ENCODE results near the gene WNT2B.

WNT2B gene

GRCh38 chr1:112530832-112531231, 22.1 kb downstream of the WNT2B start:
- no peak for DNase-seq

- no peak for DNase-seq
Measured at GRCh38 chr1:112532064-112532463, 23.3 kb downstream of the WNT2B start.

GRCh38 chr1:112533029-112533428, 24.3 kb downstream of the WNT2B start:
- DNase-seq, result no peak

DNA sequence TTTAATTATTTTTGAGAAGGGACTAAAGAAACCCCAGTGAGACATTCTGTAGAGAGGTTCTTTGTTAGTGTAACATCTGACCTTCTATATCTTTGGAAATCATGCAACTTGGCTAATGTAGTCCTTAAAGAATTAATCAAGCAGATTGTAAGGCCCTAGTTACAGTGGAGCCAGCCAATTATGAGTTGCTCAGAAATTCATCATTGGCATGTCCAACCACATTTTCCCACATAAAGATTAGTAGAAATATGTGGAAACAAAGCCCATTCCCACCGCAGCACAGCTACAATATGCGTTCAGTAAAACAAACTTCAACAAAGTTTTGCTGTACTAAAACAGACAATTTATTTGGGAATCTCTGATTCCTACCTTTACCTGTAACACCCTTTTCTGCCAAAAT, 27.8 kb downstream of the WNT2B start:
- no peak for DNase-seq

DNA sequence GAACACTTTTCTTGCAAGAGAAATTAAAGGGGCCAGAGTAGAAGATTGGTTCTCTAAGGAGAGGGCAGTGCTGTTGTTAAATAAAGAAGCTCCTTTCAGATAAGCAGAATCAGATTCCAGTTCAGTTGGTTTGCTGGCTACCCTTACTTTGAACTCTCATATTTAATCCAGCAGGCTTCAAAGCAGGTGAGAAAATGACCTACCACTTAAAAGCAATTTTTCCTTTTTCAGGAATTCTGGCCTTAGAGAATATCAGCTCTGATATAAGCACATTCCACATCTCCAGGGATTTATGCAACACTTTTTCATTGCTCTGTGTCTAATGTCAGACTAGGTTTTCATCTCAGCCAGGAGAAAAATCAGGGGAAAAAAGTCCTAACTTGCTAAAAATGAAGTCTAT, 28.7 kb downstream of the WNT2B start:
- no peak for DNase-seq

DNA sequence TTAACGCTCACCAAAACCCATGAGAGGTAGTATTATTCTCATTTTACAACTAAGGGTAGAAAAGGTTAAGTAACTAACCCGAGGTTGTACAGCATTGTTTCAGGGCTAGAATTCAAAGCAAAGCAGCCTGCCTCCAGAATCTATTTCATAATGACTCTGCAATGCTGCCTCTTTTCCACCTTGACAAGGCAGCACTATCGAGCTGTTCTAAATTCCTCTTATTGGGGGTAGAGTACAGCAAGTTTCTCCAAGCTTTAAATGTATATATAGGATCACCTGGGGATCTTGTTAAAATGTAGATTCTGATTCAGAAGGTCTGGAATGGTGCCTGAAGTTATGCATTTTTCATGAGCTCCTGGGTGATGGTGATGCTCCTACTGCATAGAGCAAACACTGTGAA, 30.1 kb downstream of the WNT2B start:
- DNase-seq, result no peak

DNA sequence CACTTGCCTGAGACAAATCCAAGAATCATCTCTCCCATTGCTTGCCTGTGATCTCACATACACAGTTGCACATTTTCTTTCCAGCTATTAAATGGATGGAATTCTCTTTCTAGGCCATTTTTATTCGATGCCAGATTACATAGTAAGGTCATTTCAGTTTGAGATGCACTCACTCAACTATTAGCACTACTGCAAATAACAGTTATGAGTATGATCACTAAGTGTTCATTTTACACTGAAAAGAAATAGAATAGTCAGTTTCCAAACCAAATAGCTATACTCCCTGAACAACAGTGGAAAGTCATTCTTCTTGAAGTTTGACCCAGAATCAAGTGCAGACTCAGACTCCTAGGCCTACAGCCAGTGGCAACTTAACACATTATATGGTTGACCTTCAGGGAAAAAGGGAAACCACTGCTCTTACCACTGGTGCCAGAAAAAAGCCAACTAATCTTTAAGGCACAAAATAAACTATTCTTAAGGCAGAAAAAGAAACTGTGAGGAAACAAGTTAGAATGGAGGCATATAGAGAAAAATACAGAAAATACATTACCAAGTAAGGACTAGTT, 31.5 kb downstream of the WNT2B start:
- no peak for DNase-seq

GRCh38 chr1:112541299-112541698, 32.5 kb downstream of the WNT2B start:
- no peak for DNase-seq

GRCh38 chr1:112542206-112542973, 33.6 kb downstream of the WNT2B start:
- no peak for DNase-seq

DNA sequence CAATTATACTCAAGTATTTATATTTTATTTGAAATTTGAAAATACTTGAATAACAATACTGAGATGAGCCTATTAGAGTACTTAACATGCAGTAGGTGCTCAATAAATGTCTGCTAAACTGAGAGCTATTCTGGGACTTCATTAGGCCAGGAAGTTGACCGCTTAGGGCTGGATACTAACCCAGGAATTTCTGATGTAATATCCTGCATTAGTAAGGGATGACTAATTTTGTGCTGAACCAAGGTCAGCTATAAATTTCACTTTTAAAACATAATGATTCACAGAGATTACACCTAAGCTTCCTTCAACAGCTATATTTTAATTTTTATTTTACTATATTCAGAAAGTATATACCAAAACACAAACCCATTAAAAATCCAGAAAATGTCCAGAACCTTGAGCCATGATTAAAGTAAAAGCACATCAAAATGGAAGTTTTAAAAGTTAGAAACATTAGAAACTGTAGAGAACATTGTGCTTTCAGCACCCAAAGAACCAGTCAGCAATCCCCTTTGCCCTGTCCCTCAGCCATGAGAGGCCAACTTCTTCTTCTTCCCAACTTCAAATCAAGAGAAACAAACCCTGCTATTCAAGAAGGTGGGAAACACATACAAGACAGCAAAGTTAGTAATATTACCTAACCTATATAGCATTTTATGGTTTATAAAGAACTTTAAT, 35.4 kb downstream of the WNT2B start:
- DNase-seq, result no peak

GRCh38 chr1:112544751-112545150, 36.0 kb downstream of the WNT2B start:
- no peak for DNase-seq

DNA sequence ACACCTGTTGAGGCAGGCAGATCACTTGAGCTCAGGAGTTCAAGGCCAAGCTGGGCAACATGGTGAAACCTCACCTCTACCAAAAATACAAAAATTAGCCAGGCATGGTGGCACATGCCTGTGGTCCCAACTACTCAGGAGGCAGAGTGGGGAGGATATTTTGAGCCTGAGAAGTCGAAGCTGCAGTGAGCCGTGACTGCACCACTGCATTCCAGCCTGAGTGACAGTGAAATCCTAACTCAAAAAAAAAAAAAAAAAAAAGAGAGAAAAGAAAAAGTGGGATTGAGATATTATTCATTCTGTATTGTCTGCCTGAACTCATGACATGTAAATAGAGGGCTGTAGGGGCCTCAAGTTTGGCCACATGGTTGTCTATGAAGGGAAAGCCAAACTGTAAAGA, 37.3 kb downstream of the WNT2B start:
- no peak for DNase-seq

DNA sequence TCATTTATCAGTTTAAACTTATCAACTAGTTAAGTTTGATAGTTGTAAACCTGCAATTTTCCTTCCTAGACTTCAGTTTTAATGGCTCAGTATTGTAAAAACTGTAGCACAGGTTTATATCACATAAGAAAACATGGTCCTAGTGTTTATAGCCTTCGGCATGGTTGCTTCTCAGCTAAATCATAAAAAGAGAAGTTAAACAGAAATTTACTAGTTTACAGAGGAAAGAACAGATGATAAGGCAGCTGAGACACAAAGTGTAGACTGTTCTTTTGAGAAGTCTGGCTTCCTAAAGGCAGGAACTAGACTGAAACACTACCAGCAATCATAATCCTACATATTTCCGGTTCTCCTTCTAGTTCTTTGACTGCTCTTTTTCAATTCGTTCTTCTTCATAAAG, 39.8 kb downstream of the WNT2B start:
- no peak for DNase-seq

GRCh38 chr1:112549590-112549989, 40.8 kb downstream of the WNT2B start:
- DNase-seq, result no peak

DNA sequence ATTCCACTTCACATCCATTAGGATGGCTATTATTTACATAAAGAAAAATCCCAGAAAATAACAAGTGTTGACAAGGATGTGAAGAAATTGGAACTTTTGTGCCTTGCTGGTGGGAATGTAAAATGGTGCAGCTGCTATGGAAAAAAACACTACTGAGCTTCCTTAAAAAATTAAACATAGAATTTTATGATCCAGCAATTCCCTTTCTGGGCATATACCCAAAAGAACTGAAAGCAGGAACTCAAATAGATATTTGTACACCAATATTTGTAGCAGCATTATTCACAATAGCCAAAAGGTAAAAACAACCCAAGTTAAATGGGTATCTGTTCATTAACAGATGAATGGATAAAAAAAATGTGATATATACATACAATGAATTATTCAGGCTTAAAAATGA, 45.6 kb downstream of the WNT2B start:
- DNase-seq, result no peak

- DNase-seq, result no peak
Measured at GRCh38 chr1:112557385-112557784, 48.6 kb downstream of the WNT2B start.

GRCh38 chr1:112558634-112559033, 49.9 kb downstream of the WNT2B start:
- no peak for DNase-seq

DNA sequence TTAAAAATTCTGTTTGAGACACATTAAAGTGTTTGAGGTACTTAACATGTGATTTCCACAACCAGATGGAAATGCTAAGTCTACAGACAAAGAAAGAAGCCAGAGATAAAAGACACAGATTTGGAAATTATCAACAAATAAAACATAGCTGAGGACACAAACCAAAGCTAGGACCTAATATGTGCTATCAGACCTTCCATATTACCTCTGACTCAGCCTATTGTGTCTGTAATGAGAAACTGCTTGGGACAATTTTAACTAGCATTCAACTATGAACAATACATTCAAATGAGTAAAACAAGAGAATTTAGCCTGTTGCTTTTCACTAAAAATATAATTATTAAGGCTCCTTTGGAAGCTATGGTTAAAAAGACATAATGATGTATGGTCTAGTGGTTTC, 54.6 kb downstream of the WNT2B start:
- DNase-seq, result no peak

DNA sequence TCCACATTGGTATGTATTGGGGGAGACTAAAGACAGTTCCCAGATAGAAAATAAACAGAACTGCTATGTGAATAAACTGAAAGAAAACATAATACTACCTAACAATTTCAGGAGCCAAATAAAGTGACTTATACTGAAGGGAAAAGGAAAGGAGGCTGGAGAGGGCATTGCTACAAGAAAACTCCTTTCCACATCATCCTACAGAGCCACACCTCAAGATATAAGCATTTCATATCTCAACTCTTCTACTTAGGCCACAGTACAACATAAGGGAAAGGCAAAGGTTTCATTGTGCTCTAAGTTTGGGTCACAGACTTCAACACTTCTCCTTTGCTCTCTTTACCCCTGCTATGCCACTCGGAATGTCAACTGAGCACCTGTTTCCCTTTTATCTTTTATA, 55.3 kb downstream of the WNT2B start:
- no peak for DNase-seq

DNA sequence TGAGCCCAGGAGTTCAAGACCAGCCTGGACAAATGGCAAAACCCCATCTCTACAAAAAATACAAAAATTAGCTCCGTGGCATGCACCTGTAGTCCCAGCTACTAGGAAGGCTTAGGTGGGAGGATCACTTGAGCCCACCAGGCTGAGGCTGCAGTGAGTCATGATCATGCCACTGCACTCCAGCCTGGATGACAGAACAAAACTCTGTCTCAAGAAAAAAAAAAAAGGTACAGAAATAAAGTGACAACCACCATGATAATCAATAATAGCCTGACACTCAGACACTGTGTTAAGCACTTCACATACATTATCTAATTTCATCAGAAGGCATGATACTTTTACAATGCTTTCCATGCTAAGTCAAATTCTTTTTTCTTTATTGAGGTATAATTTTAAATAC, 57.0 kb downstream of the WNT2B start:
- no peak for DNase-seq

DNA sequence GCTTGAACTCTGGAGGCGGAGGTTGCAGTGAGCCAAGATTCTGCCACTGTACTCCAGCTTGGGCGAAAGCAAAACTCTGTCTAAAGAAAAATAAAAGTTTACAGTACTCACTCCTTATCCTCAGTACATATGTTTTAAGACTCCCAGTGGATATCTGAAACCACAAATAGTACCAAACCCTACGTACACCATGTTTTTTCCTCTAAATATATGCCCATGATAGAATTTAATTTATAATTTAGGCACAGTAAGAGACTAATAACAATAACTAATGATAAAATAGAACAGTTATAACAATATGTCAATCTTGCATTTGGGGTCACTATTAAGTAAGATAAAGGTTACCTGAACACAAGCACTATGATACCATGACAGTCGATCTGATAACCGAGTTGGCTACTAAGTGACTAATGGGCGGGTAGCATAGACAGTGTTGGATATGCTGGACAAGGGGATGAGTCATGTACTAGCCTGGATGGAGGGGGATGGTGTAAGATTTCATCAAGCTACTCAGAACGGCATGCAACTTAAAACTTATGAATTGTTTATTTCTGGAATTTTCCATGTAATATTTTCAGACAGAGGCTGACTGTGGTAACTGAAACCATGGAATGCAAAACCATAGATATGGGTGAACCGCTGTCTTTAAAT, 66.5 kb downstream of the WNT2B start:
- no peak for DNase-seq

- no peak for DNase-seq
Measured at GRCh38 chr1:112576240-112576639, 67.5 kb downstream of the WNT2B start.
